Body of pancreas (tissue), 4 donors: ENCODE results near the gene GPATCH1. TPM values are rescaled to one million over a fixed set of nuclear protein-coding genes. Genes with fewer than 3 reads are reported as not detected.
A peak's percentile ranks its signal among the peaks of the same experiment; 100 is the strongest.
"Not testable (repeated sequence)": the region's sequence is repeated elsewhere in the genome, so short reads cannot be mapped to it uniquely, and the experiment has no call there.

Source experiments
- ATAC-seq: fragments of 150-250 bp; one replicate; pipeline ENCODE4 v1.9.1; 2016
- DNase-seq, 4 donors: peaks; one replicate each; pipeline ENCODE4 v3.0.0-alpha.2; 2019
- H3K27ac ChIP-seq, 4 donors: fragments of 200-600 bp; sonication (generic); 1 replicate in 3 of 4; 2 replicates in 1 of 4; pipeline versions ENCODE4 v1.5.1 to v1.6.1; 2016 to 2019; ENCODE audit warnings: mild to moderate bottlenecking in 1 of 4, mixed read lengths in 1 of 4, moderate library complexity in 1 of 4
- H3K27me3 ChIP-seq, 2 donors: fragments of 200-600 bp; sonication (generic); one replicate each; pipeline ENCODE4 v1.6.0; 2016; ENCODE audit warnings: mild to moderate bottlenecking in 1 of 2
- H3K36me3 ChIP-seq, 2 donors: fragments of 200-600 bp; sonication (generic); replicated peaks in 1 of 2; 2 replicates each; pipeline ENCODE4 v1.5.1; 2016; ENCODE audit warnings: low read depth in 2 of 2; ENCODE audit not compliant: insufficient read depth in 1 of 2
- H3K4me1 ChIP-seq: fragments of 200-600 bp; sonication (generic); one replicate; pipeline ENCODE4 v1.6.0; 2016
- H3K4me3 ChIP-seq, 2 donors: fragments of 200-600 bp; sonication (generic); 1 replicate in 1 of 2; 2 replicates in 1 of 2; pipeline ENCODE4 v1.5.1; 2016 to 2019
- H3K9me3 ChIP-seq, 3 donors: fragments of 200-600 bp; sonication (generic); 1 replicate in 2 of 3; 2 replicates in 1 of 3; pipeline ENCODE4 v1.5.1; 2016
- CTCF ChIP-seq, 7 experiments: fragments of 450-650 bp in 4 of 7; fragments of 200-600 bp in 3 of 7; sonication (generic) in 3 of 7; IDR thresholded peaks; one replicate each; pipeline ENCODE4 v1.5.1; 2016 to 2019; ENCODE audit warnings: antibody characterized with exemption in 7 of 7
- POLR2A ChIP-seq, 3 donors: fragments of 450-650 bp; IDR thresholded peaks; one replicate each; pipeline ENCODE4 v1.6.1; 2016; ENCODE audit warnings: antibody characterized with exemption in 3 of 3, mild to moderate bottlenecking in 2 of 3
- WGBS, 2 donors: methylation state at CpG; one replicate each; pipeline ENCODE4 v1.1.5; 2017; 5-methylcytosine and 5-hydroxymethylcytosine counted together
- intact Hi-C: fragments of 100-400 bp; cut with DNase I; formaldehyde crosslinking; loops from one replicate; pipeline ENCODE4 v1.15.1; 2023
- total RNA-seq, 2 donors: library from RNA; depleted of rRNA; stranded (reverse); fragments of >200 nt; gene quantifications; one replicate each; pipeline ENCODE4 v1.1.0, GENCODE V29; 2016

Gene GPATCH1
- total RNA-seq, 2 donors from 2014 or later: 6.6 to 7.0 TPM

- ATAC-seq, DNase-seq, H3K4me3 ChIP-seq, H3K36me3 ChIP-seq, intact Hi-C loops, H3K9me3 ChIP-seq, H3K27me3 ChIP-seq: not testable (repeated sequence)
- 73 to 86% methylated on average over 15 to 18 of the region's 18 CpGs for WGBS, 2 donors
- H3K27ac ChIP-seq: peak overlapping the region in 2 of 4 donors; percentile 36 to 77
- H3K4me1 ChIP-seq: peaks cover 41% of the 10 kb centered on the region
- peak in 1 of 3 donors; percentile 20 for TF ChIP-seq POLR2A (IDR thresholded peaks at IDR 0.05)
Measured at GRCh38 chr19:33037168-33038025, 43.6 kb upstream of the GPATCH1 start.

GRCh38 chr19:33039108-33039599 is 41.8 kb upstream of the GPATCH1 start:
- 56 to 63% methylated on average over 9 to 10 of the region's 10 CpGs for WGBS, 2 donors
- DNase-seq: no peak

GRCh38 chr19:33039815-33040214 is 41.2 kb upstream of the GPATCH1 start:
- no peak overlapping the region for H3K4me3 ChIP-seq
- no peaks in the 10 kb centered on the region for H3K27me3 ChIP-seq
- ATAC-seq (no peak), DNase-seq (no peak)
- H3K27ac ChIP-seq: peak overlapping the region in 3 of 4 donors; percentile 77 to 84 (median 83)
- H3K36me3 ChIP-seq: no peaks in the 10 kb centered on the region
- H3K4me1 ChIP-seq: peaks cover 55% of the 10 kb centered on the region
- WGBS, 2 donors: 85 to 90% methylated on average over 1 of the region's 1 CpG
- no peaks in the 10 kb centered on the region for H3K9me3 ChIP-seq
- no peak for TF ChIP-seq POLR2A (IDR thresholded peaks at IDR 0.05)
- TF ChIP-seq CTCF (IDR thresholded peaks at IDR 0.05): no peak
- intact Hi-C loops: no loop called here

More at GRCh38 chr19:33039108-33039599, 41.8 kb upstream of the GPATCH1 start:
- no peak for TF ChIP-seq POLR2A (IDR thresholded peaks at IDR 0.05)
- no peak for TF ChIP-seq CTCF (IDR thresholded peaks at IDR 0.05)
- no peaks in the 10 kb centered on the region for H3K9me3 ChIP-seq
- no peaks in the 10 kb centered on the region for H3K27me3 ChIP-seq
- peak overlapping the region in 3 of 4 donors; percentile 77 to 84 (median 83) for H3K27ac ChIP-seq
- intact Hi-C loops: no loop called here
- no peak for ATAC-seq
- H3K4me3 ChIP-seq: no peak overlapping the region
- H3K36me3 ChIP-seq: no peaks in the 10 kb centered on the region
- peaks cover 55% of the 10 kb centered on the region for H3K4me1 ChIP-seq

GRCh38 chr19:33040994-33041827 is 39.8 kb upstream of the GPATCH1 start:
- WGBS, 2 donors: 56 to 61% methylated on average over 8 to 9 of the region's 9 CpGs
- Histone ChIP-seq H3K27me3 (no peaks in the 10 kb centered on the region), H3K9me3 (no peaks in the 10 kb centered on the region), H3K4me1 (peaks cover 55% of the 10 kb centered on the region), H3K27ac (peak overlapping the region; percentile 74 to 84 (median 80)), H3K36me3 (no peaks in the 10 kb centered on the region), H3K4me3 (no peak overlapping the region)
- ATAC-seq (peak; percentile 92), DNase-seq (peak; percentile 67 to 81 (median 78))
- intact Hi-C loops: no loop called here
- TF ChIP-seq POLR2A (IDR thresholded peaks at IDR 0.05): peak in 2 of 3 donors; percentile 59 to 71
- no peak for TF ChIP-seq CTCF (IDR thresholded peaks at IDR 0.05)

GRCh38 chr19:33041828-33042160 is 39.2 kb upstream of the GPATCH1 start:
- H3K27me3 ChIP-seq, H3K36me3 ChIP-seq, ATAC-seq, H3K9me3 ChIP-seq, H3K4me3 ChIP-seq, intact Hi-C loops, DNase-seq: not testable (repeated sequence)
- Histone ChIP-seq H3K27ac (peak overlapping the region; percentile 74 to 84 (median 80)), H3K4me1 (peaks cover 55% of the 10 kb centered on the region)
- WGBS, 2 donors: 60 to 88% methylated on average over 3 of the region's 3 CpGs
